ENCODE data around the gene SGSM1.
"Not testable (repeated sequence)": the region's sequence is repeated elsewhere in the genome, so short reads cannot be mapped to it uniquely, and the experiment has no call there.

Gene SGSM1

GRCh38 chr22:24905909-24906308 lies 99.9 kb downstream of the SGSM1 start:
- no peak for DNase-seq

- DNase-seq: not testable (repeated sequence)
Measured at GRCh38 chr22:24907101-24907500, 101.1 kb downstream of the SGSM1 start.

GRCh38 chr22:24920029-24920428 lies 114.0 kb downstream of the SGSM1 start:
- DNase-seq: no peak

GRCh38 chr22:24925586-24926427 lies 119.8 kb downstream of the SGSM1 start:
- no peak for DNase-seq

GRCh38 chr22:24926428-24926725 lies 120.4 kb downstream of the SGSM1 start:
- no peak for DNase-seq

- DNase-seq: no peak
Measured at GRCh38 chr22:24926849-24927579, 121.0 kb downstream of the SGSM1 start.

- DNase-seq: no peak
Measured at GRCh38 chr22:24928322-24928721, 122.3 kb downstream of the SGSM1 start.

GRCh38 chr22:24930678-24931077 lies 124.7 kb downstream of the SGSM1 start:
- no peak for DNase-seq

GRCh38 chr22:24935771-24936483 lies 129.9 kb downstream of the SGSM1 start:
- no peak for DNase-seq

GRCh38 chr22:24937114-24937513 lies 131.1 kb downstream of the SGSM1 start:
- DNase-seq: no peak

GRCh38 chr22:24938741-24939341 lies 132.8 kb downstream of the SGSM1 start:
- DNase-seq: peak; percentile 22

- DNase-seq: no peak
Measured at GRCh38 chr22:24942301-24942700, 136.3 kb downstream of the SGSM1 start.

- no peak for DNase-seq
Measured at GRCh38 chr22:24944217-24944937, 138.4 kb downstream of the SGSM1 start.

- no peak for DNase-seq
Measured at GRCh38 chr22:24945430-24945829, 139.4 kb downstream of the SGSM1 start.

GRCh38 chr22:24947383-24947782 lies 141.4 kb downstream of the SGSM1 start:
- no peak for DNase-seq

- no peak for DNase-seq
Measured at GRCh38 chr22:24947881-24948280, 141.9 kb downstream of the SGSM1 start.

GRCh38 chr22:24948356-24949202 lies 142.6 kb downstream of the SGSM1 start:
- DNase-seq: no peak

GRCh38 chr22:24950272-24950902 lies 144.4 kb downstream of the SGSM1 start:
- DNase-seq: no peak

GRCh38 chr22:24951942-24952836 lies 146.2 kb downstream of the SGSM1 start, which contains the start of gene KIAA1671:
KIAA1671 (plus strand) TSS chr22:24952716; CDS start chr22:25028000, 75,284 bp downstream.
- DNase-seq: peak; percentile 30

- DNase-seq: no peak
Measured at GRCh38 chr22:24952837-24953383, 146.9 kb downstream of the SGSM1 start.
